Esophagus mucosa (tissue), 1 donor: ENCODE data around the gene RPTOR. TPM values are rescaled to one million over a fixed set of nuclear protein-coding genes. Genes with fewer than 3 reads are reported as not detected.
A peak's percentile ranks its signal among the peaks of the same experiment; 100 is the strongest.

Experiments
- ATAC-seq: fragments of 200-7000 bp; cut with Tn5 transposase; one replicate; pipeline ENCODE4 v1.9.1; 2020
- total RNA-seq: library from RNA; stranded (reverse); gene quantifications from one replicate; pipeline ENCODE4 v1.2.4, GENCODE V29; 2023
- donor health status: DM: yes; HTN: yes; CAD: no.

RPTOR gene
- total RNA-seq, 1 donor from 2014 or later: 14.9 TPM

DNA sequence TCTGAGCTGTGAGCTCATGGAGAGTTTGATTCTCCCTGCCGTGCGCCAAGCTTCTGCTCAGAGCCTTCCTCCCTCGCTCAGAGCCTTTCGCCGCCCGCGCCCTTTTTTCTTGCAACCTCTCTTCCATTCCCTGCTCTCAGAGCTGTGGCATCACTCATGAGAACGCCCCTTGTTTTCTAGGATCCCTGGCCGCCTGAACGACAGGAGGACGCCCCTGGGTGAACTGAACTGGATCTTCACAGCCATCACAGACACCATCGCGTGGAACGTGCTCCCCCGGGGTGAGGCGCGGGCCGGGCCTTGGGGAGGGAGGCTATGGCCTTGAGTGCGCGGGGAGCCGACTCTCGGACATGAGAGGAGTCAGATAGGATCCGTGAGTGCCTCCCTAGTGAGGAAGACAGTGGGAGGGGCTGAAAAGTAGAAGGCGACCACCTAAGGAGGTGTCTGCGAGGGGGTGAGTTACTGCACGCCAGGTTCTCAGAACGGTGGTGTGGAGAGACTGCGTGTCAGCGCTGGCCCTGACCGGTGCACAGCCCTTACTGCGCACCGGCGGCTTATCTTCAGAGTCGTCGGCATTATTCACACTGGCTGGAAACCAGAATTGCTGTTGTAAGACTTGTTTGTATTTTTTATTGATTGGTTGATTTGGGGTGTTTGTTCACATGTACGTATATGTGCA lies 277.5 kb downstream of the RPTOR start:
- no peak for ATAC-seq

DNA sequence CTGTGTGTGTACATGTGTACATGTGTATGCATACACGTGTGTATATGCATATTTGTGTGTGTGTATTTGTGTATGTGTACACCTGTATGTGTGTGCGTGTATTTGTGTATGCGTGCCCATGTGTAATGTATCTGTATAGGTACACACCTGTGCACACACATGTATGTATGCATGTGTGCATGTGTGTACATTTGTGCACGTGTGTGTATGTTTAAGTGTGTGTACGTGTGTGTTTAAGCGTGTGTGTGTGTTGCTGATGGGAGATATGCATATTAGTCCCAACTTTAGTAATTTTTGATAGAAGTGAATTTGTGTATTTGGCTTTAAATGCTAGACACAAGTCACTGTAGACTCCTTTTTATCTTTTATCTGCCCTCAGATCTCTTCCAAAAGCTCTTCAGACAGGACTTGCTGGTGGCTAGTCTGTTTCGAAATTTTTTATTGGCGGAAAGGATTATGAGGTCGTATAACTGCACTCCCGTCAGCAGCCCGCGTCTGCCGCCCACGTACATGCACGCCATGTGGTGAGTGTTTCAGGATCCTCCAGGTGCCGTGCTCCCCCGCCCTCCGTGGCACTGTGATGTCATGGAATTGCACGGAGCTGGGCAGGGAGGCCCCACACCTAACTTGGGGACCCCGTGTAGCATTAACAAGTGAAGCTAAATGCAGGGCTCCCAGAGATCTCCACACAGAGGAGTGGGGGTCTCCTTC lies 278.2 kb downstream of the RPTOR start:
- no peak for ATAC-seq

DNA sequence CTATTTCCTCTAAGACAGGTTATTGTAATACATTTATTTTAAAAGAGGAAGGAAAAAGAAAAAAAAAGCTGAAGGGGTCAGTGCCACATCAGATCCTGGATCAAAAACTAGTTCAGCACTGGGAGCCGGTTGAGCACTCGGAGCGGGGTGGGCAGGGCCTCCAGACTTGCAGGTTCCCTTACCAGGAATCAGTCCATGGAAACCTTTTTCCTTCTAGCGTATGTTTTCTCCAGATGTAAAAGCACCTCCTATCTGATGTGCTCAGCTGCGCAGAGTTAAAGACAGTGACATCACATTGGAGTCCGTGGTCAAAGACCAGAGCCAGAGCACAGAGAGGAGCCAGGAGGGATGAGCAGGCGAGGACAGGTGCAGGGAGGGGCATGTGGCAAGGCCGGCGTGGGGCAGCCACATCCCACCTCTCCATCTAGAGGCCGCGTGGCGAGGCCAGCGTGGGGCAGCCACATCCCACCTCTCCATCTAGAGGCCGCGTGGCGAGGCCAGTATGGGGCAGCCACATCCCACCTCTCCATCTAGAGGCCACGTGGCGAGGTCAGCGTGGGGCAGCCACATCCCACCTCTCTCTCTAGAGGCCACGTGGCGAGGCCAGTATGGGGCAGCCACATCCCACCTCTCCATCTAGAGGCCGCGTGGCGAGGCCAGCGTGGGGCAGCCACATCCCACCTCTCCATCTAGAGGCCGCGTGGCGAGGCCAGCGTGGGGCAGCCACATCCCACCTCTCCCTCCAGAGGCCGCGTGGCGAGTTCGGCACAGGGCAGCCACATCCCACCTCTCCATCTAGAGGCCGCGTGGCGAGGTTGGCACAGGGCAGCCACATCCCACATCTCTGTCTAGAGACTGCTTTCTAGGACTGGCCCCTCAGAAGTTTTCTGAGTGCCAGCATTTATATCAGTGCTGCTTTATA lies 280.2 kb downstream of the RPTOR start:
- ATAC-seq: no peak

DNA sequence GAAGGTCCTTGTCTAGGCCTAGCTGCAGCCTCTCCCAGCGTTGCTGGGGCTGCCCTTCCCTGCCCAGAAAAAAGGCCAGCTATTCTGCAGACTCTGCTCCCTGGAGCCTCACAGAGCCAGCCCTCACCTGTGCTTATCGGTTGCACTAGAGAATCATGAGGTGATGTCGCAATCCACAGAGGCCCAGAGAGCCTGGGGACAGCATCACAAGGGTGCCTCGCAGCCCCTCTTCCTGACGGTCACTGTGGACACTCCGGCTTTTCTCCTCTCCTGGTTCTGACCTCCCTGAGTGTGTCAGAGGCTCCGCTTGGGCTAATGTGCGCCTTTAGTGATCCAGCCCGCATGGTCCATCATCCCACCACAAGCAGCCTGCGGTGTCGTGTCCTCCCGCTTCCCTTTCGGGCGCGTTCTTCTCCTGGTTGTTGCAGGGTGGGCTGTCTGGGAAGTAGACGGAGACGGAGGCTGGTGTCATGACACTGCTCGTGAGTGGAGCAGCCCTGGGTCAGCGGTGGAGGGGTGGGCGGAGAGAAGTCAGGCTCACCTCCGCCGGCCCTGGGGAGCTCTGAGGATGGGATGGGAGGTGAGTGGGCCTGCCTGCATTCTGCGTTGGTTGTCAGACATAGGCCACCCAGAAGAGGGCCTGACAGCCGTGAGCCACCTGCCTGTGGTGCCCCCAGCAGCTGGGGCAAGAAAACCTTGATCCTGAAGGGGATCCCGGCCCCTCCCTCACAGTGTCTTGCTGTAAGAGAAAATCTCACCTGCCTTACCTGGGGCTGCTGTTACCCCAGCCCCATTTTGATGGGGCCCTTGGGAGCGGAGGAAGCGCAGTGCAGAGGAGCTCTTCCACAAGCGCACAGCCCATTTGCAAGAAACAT lies 281.1 kb downstream of the RPTOR start:
- no peak for ATAC-seq

DNA sequence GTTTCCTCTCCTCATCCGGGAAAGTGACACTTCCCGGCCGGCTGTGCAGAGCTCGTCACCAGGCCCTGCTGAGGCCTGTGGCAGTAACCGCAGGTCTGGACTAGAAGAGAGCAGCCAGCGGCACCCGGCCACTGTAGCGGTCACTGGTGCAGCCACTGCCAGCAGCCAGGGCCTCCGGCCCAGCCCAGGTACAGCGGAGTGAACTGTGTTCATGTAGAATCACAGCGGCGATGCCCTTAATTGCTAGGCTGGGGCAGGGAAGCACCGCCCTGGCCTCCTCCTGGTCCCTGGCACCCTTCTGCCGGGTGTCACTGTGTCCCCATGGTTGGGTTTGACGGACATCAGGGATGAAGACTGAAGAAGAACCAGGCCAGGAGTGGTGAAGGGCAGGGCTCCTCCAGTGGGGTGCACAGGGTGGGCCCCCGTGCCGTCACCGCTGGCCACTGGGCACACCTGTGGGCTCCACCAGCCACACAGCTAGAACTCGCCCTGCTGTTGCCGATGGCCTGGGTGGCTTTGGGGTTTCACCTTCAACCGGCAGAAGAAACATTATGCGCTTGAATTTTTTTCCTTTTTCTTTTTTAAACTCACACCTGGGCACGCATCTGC lies 281.8 kb downstream of the RPTOR start:
- ATAC-seq: peak; percentile 15

DNA sequence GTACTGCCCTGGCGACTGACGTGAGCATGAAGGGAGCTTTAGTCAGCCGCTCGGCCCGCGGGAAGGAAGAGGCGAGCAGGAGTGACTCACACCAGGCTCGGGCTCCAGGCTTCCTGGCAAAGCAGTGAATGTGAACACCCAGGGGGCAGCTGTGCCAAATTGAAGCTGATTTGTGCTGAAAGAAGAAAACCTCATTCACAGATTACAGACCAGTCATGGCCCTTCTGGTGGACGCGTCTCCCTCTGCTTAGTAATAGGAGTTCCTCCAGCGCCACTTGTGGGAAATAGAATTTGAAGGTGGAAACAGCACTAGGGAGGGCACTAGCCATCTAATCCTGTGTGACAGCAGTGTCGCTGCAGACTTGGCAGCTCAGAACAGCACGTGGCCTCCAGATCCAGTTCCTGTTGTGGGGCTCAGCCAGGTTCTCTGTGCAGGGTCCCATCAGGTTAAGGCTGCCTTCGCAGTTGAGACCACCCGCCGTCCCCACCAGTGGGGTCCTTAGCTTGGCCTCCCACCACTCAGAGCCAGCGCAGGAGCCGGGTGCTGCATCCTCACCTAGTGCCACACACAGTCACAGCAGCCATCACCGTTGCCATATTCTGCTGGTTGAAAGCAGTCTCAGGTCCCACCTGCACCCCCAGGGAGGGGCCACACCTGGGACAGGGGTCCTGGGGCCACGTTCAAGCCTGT lies 282.5 kb downstream of the RPTOR start:
- ATAC-seq: peak; percentile 88

DNA sequence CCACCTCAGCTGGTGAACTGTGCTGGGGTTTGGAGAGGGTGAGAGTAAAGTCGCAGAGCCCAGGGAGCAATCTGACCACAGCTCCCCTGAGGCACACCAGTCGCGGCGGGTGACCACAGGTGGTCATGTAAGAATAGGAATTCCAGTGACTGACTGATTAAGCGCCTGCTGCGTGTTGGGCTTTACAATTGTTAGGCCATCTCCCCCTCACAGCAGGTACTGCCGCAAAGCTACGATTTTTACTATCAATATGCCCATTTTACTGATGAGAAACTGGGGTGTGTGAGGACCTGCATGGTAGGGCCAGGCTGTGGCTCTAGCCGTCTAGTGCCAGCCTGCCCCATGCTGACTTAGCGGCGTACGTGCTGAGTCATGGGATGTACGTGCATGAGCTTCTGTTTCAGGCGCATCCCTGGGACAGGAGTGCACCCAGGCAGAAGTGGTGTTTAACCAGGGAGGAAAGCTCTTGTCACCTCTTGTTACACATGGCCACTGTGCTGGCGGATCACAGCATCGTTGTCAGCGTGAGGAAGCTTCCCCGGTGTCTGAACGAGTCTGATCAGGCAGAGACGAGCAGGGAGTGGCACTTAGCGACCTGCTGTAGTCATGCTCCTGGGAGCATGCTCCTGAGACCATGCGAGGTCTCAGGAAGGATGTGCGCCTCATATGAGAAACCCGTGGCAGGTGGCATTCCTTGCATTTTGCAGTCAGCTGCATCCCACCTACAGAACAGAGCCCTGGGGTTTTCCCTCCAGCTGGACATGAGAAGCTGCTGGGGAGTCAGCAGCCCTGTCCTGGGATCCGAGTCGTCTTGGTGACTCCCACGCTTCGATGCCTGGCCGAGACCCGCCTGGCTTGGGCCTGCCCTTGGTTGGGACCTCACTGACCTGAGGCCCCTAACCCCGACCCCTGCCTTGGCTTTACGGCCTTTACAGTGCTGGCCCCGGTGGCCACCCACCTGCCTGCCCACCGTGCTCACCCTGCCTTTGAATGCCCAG lies 283.3 kb downstream of the RPTOR start:
- peak; percentile 78 for ATAC-seq

DNA sequence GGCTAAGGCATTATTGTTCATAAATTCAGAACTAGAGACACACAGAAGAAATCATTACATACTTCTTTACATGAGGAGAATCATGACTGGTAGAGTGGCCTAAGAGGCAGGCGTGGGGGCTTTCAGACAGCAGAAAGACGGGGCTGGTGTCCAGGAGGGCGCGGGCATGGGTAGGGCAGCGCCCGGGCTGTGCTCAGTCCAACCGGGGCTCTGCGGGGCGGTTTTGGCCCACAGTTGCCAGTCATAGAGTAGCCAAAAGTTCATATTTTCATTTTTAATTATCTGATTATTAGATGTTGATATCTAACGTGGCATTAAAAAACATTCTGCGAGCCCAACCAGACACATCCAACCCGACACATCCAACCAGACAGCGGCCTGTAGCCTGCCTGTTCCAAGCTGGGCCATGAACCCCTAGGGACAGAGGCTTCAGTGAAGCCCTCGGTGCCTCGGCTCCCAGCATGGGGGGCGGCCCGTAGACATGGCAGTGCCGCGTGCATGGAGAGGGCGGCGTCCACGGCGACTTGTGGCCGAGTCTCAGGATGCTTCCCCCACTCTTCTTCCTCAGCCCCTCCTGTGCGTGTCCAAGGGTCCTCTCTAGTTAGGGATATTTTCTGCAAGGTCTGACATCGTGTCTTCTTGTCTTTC lies 284.7 kb downstream of the RPTOR start:
- no peak for ATAC-seq

DNA sequence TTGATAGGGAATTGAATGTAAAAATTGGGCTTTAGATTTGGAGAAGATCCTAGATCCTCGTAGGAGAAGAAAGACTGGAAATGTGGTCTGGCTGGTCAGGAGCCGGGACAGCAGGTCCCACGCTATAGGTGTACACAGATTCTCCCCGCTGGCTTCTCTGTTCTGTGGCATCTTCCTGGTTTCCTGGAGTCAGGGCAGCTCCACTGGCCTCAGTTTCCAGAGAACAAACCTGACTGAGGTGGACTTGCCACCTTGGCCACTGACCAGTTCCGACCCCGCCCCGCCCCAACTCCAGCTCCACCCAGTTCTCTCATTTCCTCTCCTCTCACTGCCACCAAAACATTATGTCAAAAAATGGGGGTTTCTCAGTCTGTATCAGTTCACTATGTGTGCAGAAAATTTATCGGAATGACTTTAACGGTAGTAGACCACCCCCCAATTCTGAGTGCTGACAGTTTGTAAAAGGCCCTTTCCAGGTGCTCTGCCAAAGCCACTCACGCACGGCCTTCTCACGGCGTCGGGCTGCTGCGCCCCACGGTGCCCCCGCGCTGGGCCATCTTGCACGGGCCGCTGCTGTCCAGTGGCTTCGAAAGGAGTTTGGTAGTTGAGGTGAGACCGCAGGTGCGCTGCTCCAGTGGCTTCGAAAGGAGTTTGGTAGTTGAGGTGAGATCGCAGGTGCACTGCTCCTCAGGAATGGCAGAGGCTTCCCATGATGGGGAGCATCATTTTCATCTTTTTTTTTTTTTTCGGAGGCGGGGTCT lies 285.6 kb downstream of the RPTOR start:
- ATAC-seq: no peak

DNA sequence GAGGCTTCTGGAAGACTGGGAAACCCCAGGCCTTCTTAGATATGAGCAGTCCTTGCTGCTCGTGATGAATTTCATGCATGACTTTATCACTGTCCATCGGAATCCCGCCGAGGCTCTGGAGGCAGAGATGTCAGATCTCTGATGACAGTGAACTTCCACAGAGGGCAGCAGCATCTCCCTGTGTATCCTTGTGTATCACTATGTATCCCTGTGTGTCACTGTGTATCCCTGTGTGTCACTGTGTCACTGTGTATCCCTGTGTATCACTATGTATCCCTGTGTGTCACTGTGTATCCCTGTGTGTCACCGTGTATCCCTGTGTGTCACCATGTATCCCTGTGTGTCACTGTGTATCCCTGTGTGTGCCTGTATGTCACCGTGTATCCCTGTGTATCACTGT lies 286.9 kb downstream of the RPTOR start:
- no peak for ATAC-seq

DNA sequence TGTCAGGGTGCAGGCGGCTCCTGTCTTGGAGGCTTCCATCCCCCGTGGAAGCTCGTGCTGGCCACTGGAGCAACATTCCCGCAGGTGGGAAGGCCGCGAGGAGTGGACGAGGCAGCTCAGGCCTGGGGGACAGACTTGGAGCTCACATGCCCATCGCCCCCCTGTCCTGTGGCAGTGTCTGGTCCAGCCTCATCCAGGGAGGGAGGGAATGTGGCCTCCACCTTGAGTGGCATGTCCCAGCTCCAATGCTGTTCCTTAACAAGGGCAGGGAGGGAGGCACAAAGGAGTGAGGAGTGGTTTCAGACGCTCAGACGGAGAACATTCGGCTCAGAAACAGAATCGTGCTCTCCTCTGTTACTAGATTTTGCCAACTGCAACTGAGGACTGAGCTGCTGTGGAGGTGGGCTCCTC lies 287.6 kb downstream of the RPTOR start:
- peak; percentile 6 for ATAC-seq

DNA sequence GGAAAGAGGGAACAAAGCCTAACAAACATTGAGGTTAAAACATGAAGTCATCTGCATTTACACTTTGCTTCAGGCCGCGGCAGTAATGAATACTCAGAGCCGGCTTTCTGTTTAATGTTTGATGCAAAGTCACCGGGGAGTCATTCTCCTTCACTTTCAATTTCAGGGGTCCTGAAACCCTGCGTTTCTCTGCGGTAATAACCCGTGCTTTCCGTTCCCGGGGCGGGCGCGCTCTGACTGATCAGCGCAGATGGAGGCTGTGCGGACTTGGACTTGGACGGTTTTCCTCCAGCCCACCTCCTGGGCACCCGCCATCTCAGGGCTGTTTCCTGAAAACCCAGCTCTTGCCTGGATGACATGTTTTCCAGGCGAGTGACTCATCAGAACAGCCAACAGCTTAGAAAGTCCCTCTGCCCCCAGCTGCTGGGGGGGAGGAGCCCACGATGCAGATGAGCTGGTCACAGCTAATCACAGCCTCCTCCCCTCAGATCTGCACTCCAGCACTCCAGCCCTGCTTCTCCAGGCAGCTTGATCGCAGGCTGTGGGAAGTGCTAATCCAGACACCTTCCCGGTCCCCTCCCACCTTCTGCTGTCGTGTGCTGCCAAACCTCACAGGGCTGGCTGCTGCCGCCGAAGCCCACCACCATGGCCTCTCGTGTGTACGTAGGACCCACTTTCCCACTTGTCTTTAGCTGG lies 288.4 kb downstream of the RPTOR start:
- peak; percentile 92 for ATAC-seq

DNA sequence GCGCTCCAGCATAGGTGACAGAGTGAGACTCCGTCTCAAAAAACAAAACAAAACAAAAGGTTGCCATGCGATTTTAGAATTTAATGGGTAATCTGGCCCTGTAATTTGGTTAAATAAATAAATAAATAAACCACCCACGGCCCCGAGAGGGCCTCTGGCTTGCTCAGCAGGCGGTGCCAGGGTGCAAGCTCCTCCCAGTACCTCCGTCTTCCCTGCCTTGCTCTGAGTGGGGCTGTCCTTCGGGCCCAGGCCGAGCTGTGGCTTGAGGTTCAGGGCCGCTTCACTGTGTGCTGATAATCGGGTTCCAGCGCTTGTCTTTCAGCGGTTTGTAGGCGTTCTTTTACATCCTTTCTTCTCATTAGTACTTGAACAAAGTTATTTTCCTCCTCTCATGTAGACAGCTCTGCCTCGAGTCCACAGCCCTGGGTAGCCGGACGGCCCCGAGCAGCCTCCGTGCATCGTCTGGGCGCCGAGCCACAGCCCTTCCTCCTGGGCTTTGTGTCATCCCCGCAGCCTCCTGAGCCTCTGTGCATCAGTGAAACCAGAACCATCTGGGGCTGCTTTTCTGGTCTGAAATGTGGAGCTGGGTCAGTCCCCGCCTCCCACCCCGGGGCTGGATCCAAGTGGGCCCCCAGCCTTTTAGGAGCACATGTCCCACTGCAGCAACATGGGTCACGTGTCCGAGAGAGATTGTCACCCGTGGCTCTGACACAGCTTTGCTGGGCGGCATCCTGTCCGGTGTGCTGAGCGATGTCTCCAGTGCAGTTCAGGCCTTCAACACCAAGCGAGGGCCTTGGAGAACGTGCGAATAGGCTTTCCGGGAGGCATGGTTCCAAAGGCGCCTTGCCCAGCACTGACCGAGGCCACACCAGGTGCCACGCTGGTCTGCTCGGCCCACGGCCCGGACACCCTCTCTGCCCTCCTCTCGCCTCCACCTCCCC lies 289.6 kb downstream of the RPTOR start:
- no peak for ATAC-seq

DNA sequence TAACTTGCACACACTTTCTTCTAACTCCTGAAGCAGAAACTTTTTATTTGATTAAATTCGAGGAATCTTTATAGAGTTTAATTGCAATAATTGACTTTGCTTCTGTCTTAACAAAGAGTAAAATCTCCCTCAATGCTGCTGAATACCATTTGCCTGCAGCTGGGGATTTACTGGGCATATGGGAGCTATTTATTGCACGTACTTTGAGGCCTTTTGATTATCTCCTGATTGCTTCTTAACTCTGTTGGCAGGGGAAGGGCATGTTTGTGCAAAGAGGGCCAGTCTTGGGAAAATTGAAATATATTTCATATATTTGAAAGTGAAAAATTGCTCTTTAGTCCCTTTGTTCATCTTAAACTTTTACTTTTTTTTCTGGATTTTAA lies 290.2 kb downstream of the RPTOR start:
- no peak for ATAC-seq

DNA sequence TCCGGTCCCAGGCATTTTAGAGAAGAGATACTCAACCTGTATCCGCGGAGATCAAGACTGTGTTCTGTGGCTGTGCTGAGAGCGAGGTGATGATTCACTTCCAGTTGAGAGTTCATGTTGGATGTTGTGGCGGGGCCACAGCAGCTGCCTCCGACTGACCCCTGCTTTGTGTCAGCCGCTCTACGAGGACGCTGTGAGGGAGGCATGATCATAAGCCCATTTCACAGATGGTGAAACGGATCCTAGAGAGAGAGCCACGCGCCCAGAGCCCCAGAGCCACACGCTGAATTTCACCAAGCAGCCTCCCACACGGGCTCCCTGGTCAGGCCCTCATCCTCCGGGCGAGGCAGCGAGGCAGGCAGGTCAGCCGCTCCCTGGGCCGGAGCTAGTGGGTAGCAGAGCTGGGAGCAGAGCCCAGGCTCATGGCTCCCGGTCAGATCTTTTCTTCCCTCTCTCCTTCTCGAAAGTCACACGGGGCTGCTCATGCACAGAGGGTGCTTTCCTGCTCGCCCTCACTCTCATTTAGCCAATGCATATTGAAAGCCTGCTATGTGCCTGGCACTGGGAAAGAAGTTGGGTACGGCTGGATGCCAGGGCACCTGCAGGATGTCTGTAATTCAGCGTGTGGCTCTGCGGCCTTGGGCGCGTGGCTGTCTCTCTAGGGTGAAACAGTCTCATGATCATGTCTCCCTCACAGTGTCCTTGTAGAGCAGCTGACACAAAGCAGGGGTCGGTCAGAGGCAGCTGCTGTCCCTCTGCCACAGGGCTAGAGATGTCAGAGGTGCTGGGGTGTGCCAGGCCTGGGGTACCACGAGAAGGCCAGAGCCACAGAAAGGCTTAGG lies 291.4 kb downstream of the RPTOR start:
- ATAC-seq: no peak

DNA sequence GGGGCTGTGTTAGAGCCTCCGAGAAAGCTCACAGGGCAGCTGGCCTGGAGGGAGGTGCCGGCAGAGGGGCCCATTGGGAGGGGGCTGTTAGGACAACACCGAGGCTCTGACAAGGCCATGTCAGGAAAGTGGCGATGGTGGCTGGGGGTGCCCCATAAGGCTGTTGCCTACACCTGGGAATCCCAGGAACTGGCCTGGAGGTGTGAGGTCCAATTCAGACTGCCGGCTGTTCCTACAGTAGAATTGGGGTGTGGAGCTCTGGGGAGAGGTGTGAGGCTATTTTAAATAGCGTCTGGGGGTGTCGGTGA lies 292.0 kb downstream of the RPTOR start:
- no peak for ATAC-seq
